Stomach smooth muscle (tissue), 2 donors: ENCODE data around the gene SNX5.

Experiments used
- H3K27ac ChIP-seq: one replicate; pipeline ENCODE4 v1.7.0; 2013; ENCODE audit warnings: mild to moderate bottlenecking, low read length, inconsistent platforms
- H3K27me3 ChIP-seq, 2 donors: one replicate each; pipeline ENCODE4 v1.7.0; 2013; ENCODE audit warnings: low read length in 2 of 2; ENCODE audit not compliant: insufficient read depth in 2 of 2, control insufficient read depth in 1 of 2
- H3K36me3 ChIP-seq, 2 donors: one replicate each; pipeline ENCODE4 v1.7.0; 2013; ENCODE audit warnings: low read length in 2 of 2; ENCODE audit not compliant: control insufficient read depth in 2 of 2, insufficient read depth in 2 of 2
- H3K4me1 ChIP-seq: one replicate; pipeline ENCODE4 v1.7.0; 2013; ENCODE audit warnings: low read length; ENCODE audit not compliant: control insufficient read depth, insufficient read depth
- H3K4me3 ChIP-seq, 2 donors: one replicate each; pipeline ENCODE4 v1.7.0; 2013; ENCODE audit warnings: low read length in 2 of 2
- H3K9ac ChIP-seq, 2 donors: one replicate each; pipeline ENCODE4 v1.7.0; 2013; ENCODE audit warnings: low read length in 2 of 2, mild to moderate bottlenecking in 1 of 2
- H3K9me3 ChIP-seq, 2 donors: one replicate each; pipeline ENCODE4 v1.7.0; 2013; ENCODE audit warnings: low read length in 2 of 2; ENCODE audit not compliant: control insufficient read depth in 2 of 2
- donor health status: healthy.
- donor health status: Pancreatic carcinoma.

Gene SNX5

GRCh38 chr20:17938871-17939619 lies 29.5 kb downstream of the SNX5 start:
- Histone ChIP-seq H3K9me3 (no peaks in the 10 kb centered on the region), H3K4me3 (peak overlapping the region in 1 of 2 donors; percentile 35), H3K9ac (peak overlapping the region; percentile 19 to 42), H3K36me3 (peaks cover 16 to 27% of the 10 kb centered on the region in 2 donors), H3K27me3 (no peaks in the 10 kb centered on the region), H3K27ac (no peak overlapping the region), H3K4me1 (peaks cover 41% of the 10 kb centered on the region)

- Histone ChIP-seq H3K9me3 (no peaks in the 10 kb centered on the region), H3K27me3 (no peaks in the 10 kb centered on the region), H3K27ac (peak overlapping the region; percentile 75), H3K36me3 (peaks cover 8 to 11% of the 10 kb centered on the region in 2 donors), H3K9ac (peak overlapping the region; percentile 43 to 51), H3K4me1 (peaks cover 41% of the 10 kb centered on the region), H3K4me3 (peak overlapping the region; percentile 46 to 52)
Measured at GRCh38 chr20:17936761-17937732, 31.5 kb downstream of the SNX5 start.

GRCh38 chr20:17936286-17936760 lies 32.3 kb downstream of the SNX5 start:
- peak overlapping the region; percentile 46 to 52 for H3K4me3 ChIP-seq
- H3K27ac ChIP-seq = peak overlapping the region; percentile 75
- H3K9me3 ChIP-seq = peaks cover 0 to 2% of the 10 kb centered on the region in 2 donors
- H3K27me3 ChIP-seq = no peaks in the 10 kb centered on the region
- H3K36me3 ChIP-seq = peaks cover 6 to 7% of the 10 kb centered on the region in 2 donors
- peaks cover 41% of the 10 kb centered on the region for H3K4me1 ChIP-seq
- H3K9ac ChIP-seq = peak overlapping the region; percentile 43 to 51

- peaks cover under 1 to 3% of the 10 kb centered on the region in 2 donors for H3K36me3 ChIP-seq
- H3K9ac ChIP-seq = no peak overlapping the region
- peak overlapping the region; percentile 75 for H3K27ac ChIP-seq
- H3K27me3 ChIP-seq = no peaks in the 10 kb centered on the region
- no peak overlapping the region for H3K4me3 ChIP-seq
- H3K4me1 ChIP-seq = peaks cover 41% of the 10 kb centered on the region
- peaks cover 0 to 3% of the 10 kb centered on the region in 2 donors for H3K9me3 ChIP-seq
Measured at GRCh38 chr20:17935761-17936160, 32.8 kb downstream of the SNX5 start.

- no peak overlapping the region for H3K9ac ChIP-seq
- H3K4me3 ChIP-seq = no peak overlapping the region
- H3K9me3 ChIP-seq = peaks cover 0 to 3% of the 10 kb centered on the region in 2 donors
- no peaks in the 10 kb centered on the region for H3K27me3 ChIP-seq
- H3K27ac ChIP-seq = no peak overlapping the region
- H3K36me3 ChIP-seq = no peaks in the 10 kb centered on the region
- peaks cover 41% of the 10 kb centered on the region for H3K4me1 ChIP-seq
Measured at GRCh38 chr20:17935186-17935585, 33.4 kb downstream of the SNX5 start.

GRCh38 chr20:17934141-17934862 lies 34.3 kb downstream of the SNX5 start:
- Histone ChIP-seq H3K27ac (no peak overlapping the region), H3K9me3 (peaks cover 0 to 3% of the 10 kb centered on the region in 2 donors), H3K27me3 (no peaks in the 10 kb centered on the region), H3K9ac (no peak overlapping the region), H3K4me3 (no peak overlapping the region), H3K4me1 (peaks cover 35% of the 10 kb centered on the region), H3K36me3 (no peaks in the 10 kb centered on the region)

- Histone ChIP-seq H3K36me3 (no peaks in the 10 kb centered on the region), H3K9me3 (peaks cover 0 to 3% of the 10 kb centered on the region in 2 donors), H3K27me3 (no peaks in the 10 kb centered on the region), H3K4me3 (no peak overlapping the region), H3K9ac (no peak overlapping the region), H3K27ac (no peak overlapping the region), H3K4me1 (peaks cover 29% of the 10 kb centered on the region)
Measured at GRCh38 chr20:17933711-17934110, 34.9 kb downstream of the SNX5 start.

- H3K9me3 ChIP-seq = peaks cover 0 to 3% of the 10 kb centered on the region in 2 donors
Measured at GRCh38 chr20:17933121-17933520, 35.5 kb downstream of the SNX5 start.

GRCh38 chr20:17932396-17932795 lies 36.2 kb downstream of the SNX5 start:
- Histone ChIP-seq H3K9ac (no peak overlapping the region), H3K4me3 (no peak overlapping the region), H3K4me1 (peaks cover 18% of the 10 kb centered on the region), H3K9me3 (peaks cover 0 to 3% of the 10 kb centered on the region in 2 donors), H3K27me3 (no peaks in the 10 kb centered on the region), H3K36me3 (no peaks in the 10 kb centered on the region), H3K27ac (no peak overlapping the region)

More at GRCh38 chr20:17933121-17933520, 35.5 kb downstream of the SNX5 start:
- no peak overlapping the region for H3K27ac ChIP-seq
- H3K36me3 ChIP-seq = no peaks in the 10 kb centered on the region
- H3K4me3 ChIP-seq = no peak overlapping the region
- no peaks in the 10 kb centered on the region for H3K27me3 ChIP-seq
- peaks cover 25% of the 10 kb centered on the region for H3K4me1 ChIP-seq
- no peak overlapping the region for H3K9ac ChIP-seq

GRCh38 chr20:17931513-17931912 lies 37.1 kb downstream of the SNX5 start:
- Histone ChIP-seq H3K36me3 (no peaks in the 10 kb centered on the region), H3K4me3 (no peak overlapping the region), H3K9ac (no peak overlapping the region), H3K27ac (no peak overlapping the region), H3K9me3 (peaks cover 0 to 3% of the 10 kb centered on the region in 2 donors), H3K27me3 (no peaks in the 10 kb centered on the region), H3K4me1 (peaks cover 10% of the 10 kb centered on the region)
